ENCODE data around the gene KCNJ15. TPM values are rescaled to one million over a fixed set of nuclear protein-coding genes. Genes with fewer than 3 reads are reported as not detected.

The KCNJ15 gene
- total RNA-seq, 1 experiment from 2014 or later = not detected

DNA sequence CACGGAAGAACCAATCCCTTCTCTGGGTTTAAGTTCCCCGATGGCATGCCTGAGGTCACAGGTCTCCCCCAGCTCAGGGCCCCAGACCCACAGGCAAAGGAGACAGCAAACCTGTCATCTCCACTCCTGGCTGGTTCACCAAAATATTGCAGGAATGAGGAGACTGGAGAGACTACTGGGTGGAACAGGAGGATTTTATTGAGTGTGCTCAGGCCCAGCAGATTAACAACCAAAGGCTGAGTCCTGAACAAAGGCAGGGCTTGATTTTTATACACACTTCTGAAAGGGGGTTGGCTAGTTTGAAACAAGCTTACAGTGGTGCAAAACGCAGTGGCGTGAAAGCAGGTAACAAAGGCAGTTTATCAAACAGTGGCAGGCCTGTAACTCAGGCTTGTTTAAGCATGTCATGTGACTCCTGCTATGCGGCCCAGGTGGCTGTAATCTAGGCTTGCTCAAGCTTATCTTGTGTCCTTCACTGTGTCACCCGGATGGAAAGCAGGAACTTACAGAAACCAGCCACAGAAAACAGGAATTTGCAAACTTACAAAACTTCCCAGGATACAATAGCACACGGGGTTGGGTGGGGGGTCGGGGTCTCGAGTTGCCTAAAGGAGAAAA lies 27.4 kb upstream of the KCNJ15 start:
- no peak for TF ChIP-seq EZH2phosphoT487 (IDR thresholded peaks at IDR 0.05; ENCODE audit: borderline replicate concordance)
- TF ChIP-seq, protein P1, sequence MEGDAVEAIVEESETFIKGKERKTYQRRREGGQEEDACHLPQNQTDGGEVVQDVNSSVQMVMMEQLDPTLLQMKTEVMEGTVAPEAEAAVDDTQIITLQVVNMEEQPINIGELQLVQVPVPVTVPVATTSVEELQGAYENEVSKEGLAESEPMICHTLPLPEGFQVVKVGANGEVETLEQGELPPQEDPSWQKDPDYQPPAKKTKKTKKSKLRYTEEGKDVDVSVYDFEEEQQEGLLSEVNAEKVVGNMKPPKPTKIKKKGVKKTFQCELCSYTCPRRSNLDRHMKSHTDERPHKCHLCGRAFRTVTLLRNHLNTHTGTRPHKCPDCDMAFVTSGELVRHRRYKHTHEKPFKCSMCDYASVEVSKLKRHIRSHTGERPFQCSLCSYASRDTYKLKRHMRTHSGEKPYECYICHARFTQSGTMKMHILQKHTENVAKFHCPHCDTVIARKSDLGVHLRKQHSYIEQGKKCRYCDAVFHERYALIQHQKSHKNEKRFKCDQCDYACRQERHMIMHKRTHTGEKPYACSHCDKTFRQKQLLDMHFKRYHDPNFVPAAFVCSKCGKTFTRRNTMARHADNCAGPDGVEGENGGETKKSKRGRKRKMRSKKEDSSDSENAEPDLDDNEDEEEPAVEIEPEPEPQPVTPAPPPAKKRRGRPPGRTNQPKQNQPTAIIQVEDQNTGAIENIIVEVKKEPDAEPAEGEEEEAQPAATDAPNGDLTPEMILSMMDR (IDR thresholded peaks at IDR 0.05 in 2 of 3, conservative IDR thresholded peaks at IDR 0.05 in 1 of 3; ENCODE audit: borderline replicate concordance in 1 of 3, insufficient read depth in 1 of 3, low read depth in 2 of 3, low read length in 2 of 3) = no peak
- TF ChIP-seq CBX3 (IDR thresholded peaks at IDR 0.05; ENCODE audit: low read depth) = 0 out of 2 replicates have a peak, but pooled peaks have one; percentile 34
- POLR2A ChIA-PET = no interaction called here
- ATAC-seq (no peak), DNase-seq (ENCODE audit: low read depth, low spot score) (no peak)
- Histone ChIP-seq H3K4me3 (replicated peaks in 1 of 2; ENCODE audit: low read depth in 1 of 2, low read length in 2 of 2) (no peak overlapping the region), H4K20me1 (ENCODE audit: insufficient read depth) (no peaks in the 10 kb centered on the region), H3K79me2 (ENCODE audit: insufficient read depth, low read length) (no peaks in the 10 kb centered on the region), H3K9ac (ENCODE audit: low read length) (no peak overlapping the region), H3K27ac (ENCODE audit: low read depth, low read length) (no peak overlapping the region), H3K9me3 (ENCODE audit: control insufficient read depth in 1 of 2, insufficient read depth in 1 of 2, low read depth in 1 of 2, low read length in 2 of 2) (peaks cover 11 to 36% of the 10 kb centered on the region in 2 experiments; a peak in 3 of 4 replicates), H3K4me1 (ENCODE audit: control insufficient read depth in 1 of 2, insufficient read depth in 2 of 2, low read length in 2 of 2) (no peaks in the 10 kb centered on the region), H3K36me3 (ENCODE audit: control insufficient read depth in 1 of 2, insufficient read depth in 2 of 2, low read length in 2 of 2) (no peaks in the 10 kb centered on the region), H3K4me2 (ENCODE audit: low read length) (no peak overlapping the region), H3K27me3 (ENCODE audit: insufficient read depth, low read length) (no peaks in the 10 kb centered on the region), H2AFZ (ENCODE audit: low read depth, low read length, poor library complexity, severe bottlenecking) (no peak overlapping the region), H3K9me2 (ENCODE audit: insufficient read depth) (no peaks in the 10 kb centered on the region)
- intact Hi-C loops (cut with micrococcal nuclease) = no loop called here
- RAD21 ChIA-PET (ENCODE audit: low non-redundant PET in 1 of 2, low total read pairs in 2 of 2, uncharacterized antibody in 2 of 2, unreplicated experiment in 2 of 2) = no interaction called here
- no TSS peak for BruUV-seq (replicated peaks)
- CTCF ChIA-PET = no interaction called here

DNA sequence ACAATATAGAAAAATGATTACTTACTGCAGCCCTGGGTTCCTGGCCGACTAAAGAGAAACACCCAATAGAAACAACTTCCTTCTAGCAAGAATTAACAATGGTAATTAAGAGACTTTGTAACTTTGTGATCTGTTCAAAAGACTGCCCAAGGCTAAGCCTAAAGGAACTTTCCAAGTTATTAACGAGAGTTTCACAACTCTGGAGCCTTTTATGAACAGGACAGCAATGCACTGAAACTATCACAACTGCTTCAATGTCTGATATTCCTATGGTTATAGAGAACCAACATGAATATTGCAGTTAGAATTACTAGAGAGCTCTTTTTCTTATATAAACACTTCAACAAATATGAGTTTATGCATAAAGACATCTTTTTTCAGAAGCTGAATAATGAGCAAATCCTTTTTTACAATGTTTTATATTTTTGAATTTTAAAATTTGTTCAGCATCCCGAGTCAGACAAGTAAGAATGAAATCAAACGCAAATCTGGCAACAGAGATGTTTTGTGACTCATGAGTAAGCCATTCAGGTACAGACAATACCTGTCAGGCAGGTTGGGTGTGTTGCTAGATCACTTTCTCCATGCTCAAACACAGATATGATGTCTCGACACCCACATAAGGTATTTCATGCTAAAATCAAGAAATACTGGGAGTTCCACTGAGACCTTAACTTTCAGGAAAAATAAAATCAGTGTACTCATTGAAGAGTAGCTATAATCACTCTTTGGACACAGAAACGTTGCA lies 22.2 kb upstream of the KCNJ15 start:
- intact Hi-C loops (cut with micrococcal nuclease) = no loop called here
- CTCF ChIA-PET = no interaction called here
- Histone ChIP-seq H3K9ac (ENCODE audit: low read length) (no peak overlapping the region), H3K4me3 (replicated peaks in 1 of 2; ENCODE audit: low read depth in 1 of 2, low read length in 2 of 2) (no peak overlapping the region), H3K36me3 (ENCODE audit: control insufficient read depth in 1 of 2, insufficient read depth in 2 of 2, low read length in 2 of 2) (no peaks in the 10 kb centered on the region), H2AFZ (ENCODE audit: low read depth, low read length, poor library complexity, severe bottlenecking) (no peak overlapping the region), H4K20me1 (ENCODE audit: insufficient read depth) (no peaks in the 10 kb centered on the region), H3K9me2 (ENCODE audit: insufficient read depth) (no peaks in the 10 kb centered on the region), H3K79me2 (ENCODE audit: insufficient read depth, low read length) (no peaks in the 10 kb centered on the region), H3K27me3 (ENCODE audit: insufficient read depth, low read length) (no peaks in the 10 kb centered on the region), H3K4me2 (ENCODE audit: low read length) (no peak overlapping the region), H3K9me3 (ENCODE audit: control insufficient read depth in 1 of 2, insufficient read depth in 1 of 2, low read depth in 1 of 2, low read length in 2 of 2) (peaks cover 5 to 14% of the 10 kb centered on the region in 2 experiments; a peak in 3 of 4 replicates), H3K4me1 (ENCODE audit: control insufficient read depth in 1 of 2, insufficient read depth in 2 of 2, low read length in 2 of 2) (no peaks in the 10 kb centered on the region), H3K27ac (ENCODE audit: low read depth, low read length) (no peak overlapping the region)
- RAD21 ChIA-PET (ENCODE audit: low non-redundant PET in 1 of 2, low total read pairs in 2 of 2, uncharacterized antibody in 2 of 2, unreplicated experiment in 2 of 2) = no interaction called here
- ATAC-seq = no peak
- no peak for DNase-seq (ENCODE audit: low read depth, low spot score)
- no TSS peak for BruUV-seq (replicated peaks)
- POLR2A ChIA-PET = no interaction called here
- no peak for TF ChIP-seq EZH2 (IDR thresholded peaks at IDR 0.05)
- TF ChIP-seq, protein P1 (IDR thresholded peaks at IDR 0.05 in 2 of 3, conservative IDR thresholded peaks at IDR 0.05 in 1 of 3; ENCODE audit: borderline replicate concordance in 1 of 3, insufficient read depth in 1 of 3, low read depth in 2 of 3, low read length in 2 of 3) = no peak
- no peak for TF ChIP-seq JUND (IDR thresholded peaks at IDR 0.05)
- TF ChIP-seq, protein P2, sequence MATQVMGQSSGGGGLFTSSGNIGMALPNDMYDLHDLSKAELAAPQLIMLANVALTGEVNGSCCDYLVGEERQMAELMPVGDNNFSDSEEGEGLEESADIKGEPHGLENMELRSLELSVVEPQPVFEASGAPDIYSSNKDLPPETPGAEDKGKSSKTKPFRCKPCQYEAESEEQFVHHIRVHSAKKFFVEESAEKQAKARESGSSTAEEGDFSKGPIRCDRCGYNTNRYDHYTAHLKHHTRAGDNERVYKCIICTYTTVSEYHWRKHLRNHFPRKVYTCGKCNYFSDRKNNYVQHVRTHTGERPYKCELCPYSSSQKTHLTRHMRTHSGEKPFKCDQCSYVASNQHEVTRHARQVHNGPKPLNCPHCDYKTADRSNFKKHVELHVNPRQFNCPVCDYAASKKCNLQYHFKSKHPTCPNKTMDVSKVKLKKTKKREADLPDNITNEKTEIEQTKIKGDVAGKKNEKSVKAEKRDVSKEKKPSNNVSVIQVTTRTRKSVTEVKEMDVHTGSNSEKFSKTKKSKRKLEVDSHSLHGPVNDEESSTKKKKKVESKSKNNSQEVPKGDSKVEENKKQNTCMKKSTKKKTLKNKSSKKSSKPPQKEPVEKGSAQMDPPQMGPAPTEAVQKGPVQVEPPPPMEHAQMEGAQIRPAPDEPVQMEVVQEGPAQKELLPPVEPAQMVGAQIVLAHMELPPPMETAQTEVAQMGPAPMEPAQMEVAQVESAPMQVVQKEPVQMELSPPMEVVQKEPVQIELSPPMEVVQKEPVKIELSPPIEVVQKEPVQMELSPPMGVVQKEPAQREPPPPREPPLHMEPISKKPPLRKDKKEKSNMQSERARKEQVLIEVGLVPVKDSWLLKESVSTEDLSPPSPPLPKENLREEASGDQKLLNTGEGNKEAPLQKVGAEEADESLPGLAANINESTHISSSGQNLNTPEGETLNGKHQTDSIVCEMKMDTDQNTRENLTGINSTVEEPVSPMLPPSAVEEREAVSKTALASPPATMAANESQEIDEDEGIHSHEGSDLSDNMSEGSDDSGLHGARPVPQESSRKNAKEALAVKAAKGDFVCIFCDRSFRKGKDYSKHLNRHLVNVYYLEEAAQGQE (IDR thresholded peaks at IDR 0.05; ENCODE audit: low read depth) = no peak
- TF ChIP-seq ELF1 (IDR thresholded peaks at IDR 0.05; ENCODE audit: borderline replicate concordance, low read depth) = no peak
- TF ChIP-seq, protein P3, sequence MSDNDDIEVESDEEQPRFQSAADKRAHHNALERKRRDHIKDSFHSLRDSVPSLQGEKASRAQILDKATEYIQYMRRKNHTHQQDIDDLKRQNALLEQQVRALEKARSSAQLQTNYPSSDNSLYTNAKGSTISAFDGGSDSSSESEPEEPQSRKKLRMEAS (IDR thresholded peaks at IDR 0.05) = no peak
- TF ChIP-seq RAD21 (IDR thresholded peaks at IDR 0.05; ENCODE audit: low read depth) = no peak
- TF ChIP-seq SIN3A (IDR thresholded peaks at IDR 0.05; ENCODE audit: low read depth) = no peak

All from HCT116 (cell line).